Neural progenitor cell (in vitro differentiated cells): ENCODE results near the gene POLR1C.

Experiments used
- CTCF ChIP-seq: fragments of 200-600 bp; sonication (generic); IDR thresholded peaks from 2 replicates; pipeline ENCODE4 v1.5.1; 2017; ENCODE audit warnings: antibody characterized with exemption, mild to moderate bottlenecking
- EZH2 ChIP-seq: fragments of 200-600 bp; sonication (generic); IDR thresholded peaks from 2 replicates; pipeline ENCODE4 v1.6.1; 2017; ENCODE audit warnings: antibody characterized with exemption, mild to moderate bottlenecking, moderate library complexity
- EZH2phosphoT487 ChIP-seq: fragments of 200-600 bp; sonication (generic); IDR thresholded peaks from 2 replicates; pipeline ENCODE4 v1.6.1; 2017; ENCODE audit warnings: antibody characterized with exemption

DNA sequence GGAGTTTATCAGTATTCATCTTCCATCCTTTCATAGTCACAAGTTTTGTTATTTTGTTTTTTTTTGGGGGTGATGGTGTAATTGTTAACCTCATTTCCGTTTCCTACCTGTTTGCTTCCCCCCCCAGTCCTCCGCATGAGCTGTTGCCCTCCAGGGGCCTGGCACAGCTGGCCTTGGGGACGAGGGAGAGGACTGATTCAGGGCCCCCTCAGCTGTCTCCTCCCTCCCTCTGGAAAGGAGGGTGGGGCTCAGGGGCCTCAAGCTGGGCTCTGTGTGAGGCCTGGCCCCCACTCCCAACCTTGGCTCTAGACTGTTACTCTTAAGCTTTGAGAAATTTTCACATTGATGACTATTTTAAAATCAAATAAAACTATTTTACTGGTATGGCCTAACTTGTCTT is 10.7 kb upstream of the POLR1C start:
- TF ChIP-seq CTCF (no peak), EZH2 (no peak), EZH2phosphoT487 (no peak)
